Neural cell (in vitro differentiated cells): Measurements from ENCODE around the gene IRF4. TPM values are rescaled to one million over a fixed set of nuclear protein-coding genes. Genes with fewer than 3 reads are reported as not detected.

Experiments
- H2AFZ ChIP-seq: fragments of 200-600, 300-800 bp; sonication (generic), shearing (Covaris generic); 2 replicates; pipeline ENCODE4 v1.6.0; 2014; ENCODE audit warnings: low read depth, mild to moderate bottlenecking, antibody characterized with exemption, low read length, moderate library complexity
- H3F3A ChIP-seq: fragments of 200-600 bp; shearing (Covaris generic); 2 replicates; pipeline ENCODE4 v1.6.1; 2016; ENCODE audit warnings: mild to moderate bottlenecking, moderate library complexity, mixed read lengths, antibody characterized with exemption, low read length; ENCODE audit not compliant: insufficient read depth, poor library complexity, severe bottlenecking
- H3K27ac ChIP-seq: fragments of 200-600, 300-800 bp; sonication (generic), shearing (Covaris generic); 2 replicates; pipeline ENCODE4 v1.5.1; 2014; ENCODE audit warnings: mild to moderate bottlenecking, low read length, moderate library complexity
- H3K27me3 ChIP-seq: fragments of 300-800, 200-600 bp; sonication (generic), shearing (Covaris generic); 2 replicates; pipeline ENCODE4 v1.6.0; 2014; ENCODE audit warnings: mild to moderate bottlenecking, low read depth, low read length, moderate library complexity; ENCODE audit not compliant: insufficient read depth
- H3K36me3 ChIP-seq: fragments of 300-800, 200-600 bp; sonication (generic), shearing (Covaris generic); 2 replicates; pipeline ENCODE4 v1.5.1; 2014; ENCODE audit warnings: mild to moderate bottlenecking, antibody characterized with exemption, low read length, moderate library complexity; ENCODE audit not compliant: insufficient read depth
- H3K4me2 ChIP-seq: fragments of 300-800, 200-600 bp; sonication (generic), shearing (Covaris generic); 2 replicates; pipeline ENCODE4 v1.6.0; 2014; ENCODE audit warnings: mild to moderate bottlenecking, low read length
- H3K4me3 ChIP-seq: fragments of 300-800, 200-600 bp; sonication (generic), shearing (Covaris generic); 2 replicates; pipeline ENCODE4 v1.5.1; 2014; ENCODE audit warnings: mild to moderate bottlenecking, low read length, moderate library complexity
- H3K79me2 ChIP-seq: fragments of 200-600 bp; shearing (Covaris generic); replicated peaks from 2 replicates; pipeline ENCODE4 v1.6.0; 2014; ENCODE audit warnings: mild to moderate bottlenecking, low read length, moderate library complexity; ENCODE audit not compliant: insufficient read depth
- H3K9ac ChIP-seq: fragments of 300-800, 200-600 bp; sonication (generic), shearing (Covaris generic); 2 replicates; pipeline ENCODE4 v1.6.1; 2016; ENCODE audit warnings: mild to moderate bottlenecking, low read length, mixed read lengths
- H3K9me2 ChIP-seq: fragments of 200-600 bp; shearing (Covaris generic); 2 replicates; pipeline ENCODE4 v1.6.1; 2016; ENCODE audit warnings: mild to moderate bottlenecking, low read length, mixed read lengths; ENCODE audit not compliant: insufficient read depth
- H3K9me3 ChIP-seq: fragments of 200-600, 300-800 bp; sonication (generic), shearing (Covaris generic); 2 replicates; pipeline ENCODE4 v1.6.1; 2016; ENCODE audit warnings: mild to moderate bottlenecking, mixed run types, low read length, moderate library complexity, mixed read lengths
- H4K20me1 ChIP-seq: fragments of 200-600 bp; shearing (Covaris generic); 2 replicates; pipeline ENCODE4 v1.6.1; 2016; ENCODE audit warnings: mild to moderate bottlenecking, mixed run types; ENCODE audit not compliant: insufficient read depth
- EP300 ChIP-seq: fragments of 450-650 bp; conservative IDR thresholded peaks from 2 replicates; pipeline ENCODE4 v1.6.1; 2014; ENCODE audit warnings: antibody characterized with exemption, mild to moderate bottlenecking, moderate library complexity; ENCODE audit not compliant: poor library complexity, severe bottlenecking
- EZH2 ChIP-seq: fragments of 200-600, 300-800 bp; shearing (Covaris generic), sonication (generic); IDR thresholded peaks from 2 replicates; pipeline ENCODE4 v1.6.1; 2014; ENCODE audit warnings: antibody characterized with exemption, low read length, borderline replicate concordance, mild to moderate bottlenecking; ENCODE audit not compliant: insufficient read depth, poor library complexity, severe bottlenecking
- MXI1 ChIP-seq: fragments of 450-650 bp; conservative IDR thresholded peaks from 2 replicates; pipeline ENCODE4 v1.6.1; 2014; ENCODE audit warnings: antibody characterized with exemption, mild to moderate bottlenecking; ENCODE audit not compliant: poor library complexity, severe bottlenecking
- POLR2AphosphoS5 ChIP-seq: IDR thresholded peaks from 2 replicates; pipeline ENCODE4 v1.6.1; 2012
- RAD21 ChIP-seq: fragments of 450-650 bp; conservative IDR thresholded peaks from 2 replicates; pipeline ENCODE4 v1.6.1; 2014; ENCODE audit warnings: antibody characterized with exemption, mild to moderate bottlenecking, moderate library complexity
- SMC3 ChIP-seq: fragments of 450-650 bp; conservative IDR thresholded peaks from 2 replicates; pipeline ENCODE4 v1.6.1; 2014; ENCODE audit warnings: antibody characterized with exemption, mild to moderate bottlenecking, moderate library complexity; ENCODE audit not compliant: poor library complexity
- TAF1 ChIP-seq: IDR thresholded peaks from 2 replicates; pipeline ENCODE4 v1.6.1; 2012; ENCODE audit warnings: low read depth
- polyA plus RNA-seq: library from polyadenylated mRNA; depleted of rRNA; stranded (reverse); fragments of >200 nt; gene quantifications from 2 replicates; pipeline ENCODE4 v1.2.3, GENCODE V29; 2014
- TF ChIP-seq, protein P1 (sequence below): IDR thresholded peaks from 2 replicates; pipeline ENCODE4 v1.6.1; 2012; ENCODE audit warnings: borderline replicate concordance
- TF ChIP-seq, protein P2 (sequence below): fragments of 450-650 bp; IDR thresholded peaks from 2 replicates; pipeline ENCODE4 v1.5.1; 2014; ENCODE audit warnings: antibody characterized with exemption, mild to moderate bottlenecking, moderate library complexity; ENCODE audit not compliant: poor library complexity, severe bottlenecking

IRF4 gene
- polyA plus RNA-seq, 1 donor from 2014 or later, result 0.05 TPM

DNA sequence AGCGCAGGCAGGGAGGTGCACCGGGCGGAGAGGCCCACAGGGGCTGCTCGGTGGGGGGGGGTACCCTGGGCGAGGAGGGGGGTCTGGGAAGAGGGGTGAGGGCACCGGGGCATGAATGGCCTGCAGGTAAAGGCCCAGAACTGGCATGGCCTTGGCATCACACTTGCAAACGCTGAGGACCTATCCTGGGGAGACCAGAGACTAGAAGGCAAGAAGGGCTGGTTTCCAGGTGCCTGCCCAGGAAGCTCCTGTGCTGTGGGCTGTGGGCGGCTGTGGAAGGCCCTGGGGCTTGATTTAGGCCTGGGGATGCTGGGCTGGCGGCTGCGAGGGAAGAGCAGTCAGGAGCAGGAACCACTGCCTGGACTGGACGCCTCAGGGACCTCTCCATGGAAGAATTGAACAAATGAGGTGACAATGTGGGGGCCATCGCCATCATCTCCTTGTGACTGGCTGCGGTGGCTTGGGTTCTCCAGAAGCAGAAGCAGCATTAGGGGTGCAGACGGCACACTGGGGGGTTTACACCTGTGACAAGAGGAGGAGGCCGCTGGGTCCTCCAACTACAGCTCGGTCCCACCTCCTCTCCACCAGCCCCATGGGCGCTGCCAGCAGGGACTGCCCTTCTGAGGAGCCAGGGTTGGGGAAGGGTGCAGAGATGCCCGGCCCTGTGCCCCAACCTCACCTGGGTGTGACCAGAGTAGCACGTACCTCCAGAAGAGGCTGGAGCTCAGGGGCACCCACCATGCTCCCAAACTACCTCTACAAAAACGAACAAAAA is 32.1 kb upstream of the IRF4 start:
- H2AFZ ChIP-seq, result no peak overlapping the region
- H3K4me2 ChIP-seq, result no peak overlapping the region
- no peaks in the 10 kb centered on the region for H3K27me3 ChIP-seq
- peaks cover 7% of the 10 kb centered on the region for H3K9me3 ChIP-seq
- H3K79me2 ChIP-seq, result no peaks in the 10 kb centered on the region
- H4K20me1 ChIP-seq, result no peaks in the 10 kb centered on the region
- H3K9ac ChIP-seq, result no peak overlapping the region
- TF ChIP-seq SMC3 (no peak), TAF1 (no peak), MXI1 (no peak), EP300 (no peak), EZH2 (no peak), RAD21 (no peak), POLR2AphosphoS5 (no peak)
- TF ChIP-seq, protein P1, sequence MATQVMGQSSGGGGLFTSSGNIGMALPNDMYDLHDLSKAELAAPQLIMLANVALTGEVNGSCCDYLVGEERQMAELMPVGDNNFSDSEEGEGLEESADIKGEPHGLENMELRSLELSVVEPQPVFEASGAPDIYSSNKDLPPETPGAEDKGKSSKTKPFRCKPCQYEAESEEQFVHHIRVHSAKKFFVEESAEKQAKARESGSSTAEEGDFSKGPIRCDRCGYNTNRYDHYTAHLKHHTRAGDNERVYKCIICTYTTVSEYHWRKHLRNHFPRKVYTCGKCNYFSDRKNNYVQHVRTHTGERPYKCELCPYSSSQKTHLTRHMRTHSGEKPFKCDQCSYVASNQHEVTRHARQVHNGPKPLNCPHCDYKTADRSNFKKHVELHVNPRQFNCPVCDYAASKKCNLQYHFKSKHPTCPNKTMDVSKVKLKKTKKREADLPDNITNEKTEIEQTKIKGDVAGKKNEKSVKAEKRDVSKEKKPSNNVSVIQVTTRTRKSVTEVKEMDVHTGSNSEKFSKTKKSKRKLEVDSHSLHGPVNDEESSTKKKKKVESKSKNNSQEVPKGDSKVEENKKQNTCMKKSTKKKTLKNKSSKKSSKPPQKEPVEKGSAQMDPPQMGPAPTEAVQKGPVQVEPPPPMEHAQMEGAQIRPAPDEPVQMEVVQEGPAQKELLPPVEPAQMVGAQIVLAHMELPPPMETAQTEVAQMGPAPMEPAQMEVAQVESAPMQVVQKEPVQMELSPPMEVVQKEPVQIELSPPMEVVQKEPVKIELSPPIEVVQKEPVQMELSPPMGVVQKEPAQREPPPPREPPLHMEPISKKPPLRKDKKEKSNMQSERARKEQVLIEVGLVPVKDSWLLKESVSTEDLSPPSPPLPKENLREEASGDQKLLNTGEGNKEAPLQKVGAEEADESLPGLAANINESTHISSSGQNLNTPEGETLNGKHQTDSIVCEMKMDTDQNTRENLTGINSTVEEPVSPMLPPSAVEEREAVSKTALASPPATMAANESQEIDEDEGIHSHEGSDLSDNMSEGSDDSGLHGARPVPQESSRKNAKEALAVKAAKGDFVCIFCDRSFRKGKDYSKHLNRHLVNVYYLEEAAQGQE, result no peak
- TF ChIP-seq, protein P2, sequence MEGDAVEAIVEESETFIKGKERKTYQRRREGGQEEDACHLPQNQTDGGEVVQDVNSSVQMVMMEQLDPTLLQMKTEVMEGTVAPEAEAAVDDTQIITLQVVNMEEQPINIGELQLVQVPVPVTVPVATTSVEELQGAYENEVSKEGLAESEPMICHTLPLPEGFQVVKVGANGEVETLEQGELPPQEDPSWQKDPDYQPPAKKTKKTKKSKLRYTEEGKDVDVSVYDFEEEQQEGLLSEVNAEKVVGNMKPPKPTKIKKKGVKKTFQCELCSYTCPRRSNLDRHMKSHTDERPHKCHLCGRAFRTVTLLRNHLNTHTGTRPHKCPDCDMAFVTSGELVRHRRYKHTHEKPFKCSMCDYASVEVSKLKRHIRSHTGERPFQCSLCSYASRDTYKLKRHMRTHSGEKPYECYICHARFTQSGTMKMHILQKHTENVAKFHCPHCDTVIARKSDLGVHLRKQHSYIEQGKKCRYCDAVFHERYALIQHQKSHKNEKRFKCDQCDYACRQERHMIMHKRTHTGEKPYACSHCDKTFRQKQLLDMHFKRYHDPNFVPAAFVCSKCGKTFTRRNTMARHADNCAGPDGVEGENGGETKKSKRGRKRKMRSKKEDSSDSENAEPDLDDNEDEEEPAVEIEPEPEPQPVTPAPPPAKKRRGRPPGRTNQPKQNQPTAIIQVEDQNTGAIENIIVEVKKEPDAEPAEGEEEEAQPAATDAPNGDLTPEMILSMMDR, result no peak
- no peaks in the 10 kb centered on the region for H3K9me2 ChIP-seq
- H3K36me3 ChIP-seq, result no peaks in the 10 kb centered on the region
- H3K4me3 ChIP-seq, result no peak overlapping the region
- H3F3A ChIP-seq, result no peaks in the 10 kb centered on the region
- no peak overlapping the region for H3K27ac ChIP-seq

DNA sequence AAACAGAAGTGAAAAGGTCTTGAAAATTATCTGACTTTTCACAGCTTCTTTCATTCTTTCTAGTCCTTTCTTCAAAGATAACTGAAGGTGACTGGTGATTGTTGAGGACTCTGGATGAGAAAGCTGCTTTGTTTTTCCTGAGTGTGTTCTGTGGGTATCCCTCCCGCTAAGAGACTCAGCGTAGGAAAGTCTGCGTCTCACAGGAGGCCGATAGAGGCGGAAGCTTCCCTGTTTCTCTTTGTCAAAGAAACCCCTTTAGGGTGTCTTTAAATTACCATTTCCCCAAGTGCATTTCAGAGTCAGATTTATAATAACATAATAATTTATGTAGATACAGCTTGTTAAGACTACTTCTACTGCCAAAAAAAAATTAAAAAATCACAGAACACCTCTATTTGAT is 31.2 kb upstream of the IRF4 start:
- Histone ChIP-seq H3K9me2 (no peaks in the 10 kb centered on the region), H2AFZ (no peak overlapping the region), H3K4me3 (no peak overlapping the region), H3K4me2 (no peak overlapping the region), H3F3A (no peaks in the 10 kb centered on the region), H4K20me1 (no peaks in the 10 kb centered on the region), H3K27me3 (no peaks in the 10 kb centered on the region), H3K27ac (no peak overlapping the region), H3K9me3 (peaks cover 7% of the 10 kb centered on the region), H3K36me3 (no peaks in the 10 kb centered on the region), H3K9ac (no peak overlapping the region), H3K79me2 (no peaks in the 10 kb centered on the region)
- TF ChIP-seq EZH2 (no peak), RAD21 (no peak), EP300 (no peak), POLR2AphosphoS5 (no peak), SMC3 (no peak), TAF1 (no peak), MXI1 (no peak)
- TF ChIP-seq, protein P2, result no peak
- TF ChIP-seq, protein P1, result no peak
